Glutamatergic neuron (in vitro differentiated cells): ENCODE data around the gene KTN1. TPM values are rescaled to one million over a fixed set of nuclear protein-coding genes. Genes with fewer than 3 reads are reported as not detected.
A peak's percentile ranks its signal among the peaks of the same experiment; 100 is the strongest.

Source experiments
- DNase-seq: peaks from one replicate; pipeline ENCODE4 v3.0.0; 2022
- H3K27ac Mint-ChIP-seq: one replicate; pipeline ENCODE4 v1.8.0; 2020; ENCODE audit warnings: mild to moderate bottlenecking, mixed read lengths, inconsistent platforms; ENCODE audit not compliant: unreplicated experiment
- H3K27me3 Mint-ChIP-seq: one replicate; pipeline ENCODE4 v1.8.0; 2020; ENCODE audit warnings: mild to moderate bottlenecking, moderate library complexity, mixed read lengths, inconsistent platforms; ENCODE audit not compliant: unreplicated experiment
- H3K36me3 Mint-ChIP-seq: one replicate; pipeline ENCODE4 v1.8.0; 2020; ENCODE audit warnings: mild to moderate bottlenecking, mixed read lengths, inconsistent platforms; ENCODE audit not compliant: unreplicated experiment
- H3K4me1 Mint-ChIP-seq: one replicate; pipeline ENCODE4 v1.8.0; 2020; ENCODE audit warnings: mild to moderate bottlenecking, low read depth, mixed read lengths, inconsistent platforms; ENCODE audit not compliant: unreplicated experiment
- H3K4me3 Mint-ChIP-seq: one replicate; pipeline ENCODE4 v1.8.0; 2020; ENCODE audit warnings: mild to moderate bottlenecking, mixed read lengths, inconsistent platforms; ENCODE audit not compliant: unreplicated experiment
- H3K9me3 Mint-ChIP-seq: one replicate; pipeline ENCODE4 v1.8.0; 2020; ENCODE audit warnings: mild to moderate bottlenecking, moderate library complexity, mixed read lengths, inconsistent platforms; ENCODE audit not compliant: unreplicated experiment
- CTCF ChIP-seq: fragments of 200-600 bp; sonication (generic); IDR thresholded peaks from one replicate; pipeline ENCODE4 v1.5.0; 2021; ENCODE audit not compliant: partially characterized antibody, unreplicated experiment
- total RNA-seq: library from RNA; stranded (reverse); fragmentation: NEBNext Ultra II Directional; extraction: Animal tissue kit (Norgen Biotek cat#: 25700); gene quantifications from one replicate; pipeline ENCODE4 v1.2.1, GENCODE V29; 2021; ENCODE audit not compliant: unreplicated experiment

KTN1 gene
- total RNA-seq, 1 donor from 2014 or later: 108 TPM

GRCh38 chr14:55535516-55536203 lies 44.3 kb upstream of the KTN1 start:
- Mint-ChIP-seq H3K4me1 (peaks cover 15% of the 10 kb centered on the region), H3K4me3 (no peak overlapping the region), H3K36me3 (peaks cover 8% of the 10 kb centered on the region), H3K27ac (peak overlapping the region; percentile 12), H3K9me3 (peaks cover 6% of the 10 kb centered on the region), H3K27me3 (peaks cover 9% of the 10 kb centered on the region)
- DNase-seq: no peak
- TF ChIP-seq CTCF: no peak

GRCh38 chr14:55536204-55536708 lies 43.8 kb upstream of the KTN1 start:
- Mint-ChIP-seq H3K4me1 (peaks cover 15% of the 10 kb centered on the region), H3K36me3 (peaks cover 8% of the 10 kb centered on the region), H3K27me3 (peaks cover 9% of the 10 kb centered on the region), H3K27ac (no peak overlapping the region), H3K4me3 (no peak overlapping the region), H3K9me3 (peaks cover 6% of the 10 kb centered on the region)
- no peak for TF ChIP-seq CTCF
- DNase-seq: no peak

DNA sequence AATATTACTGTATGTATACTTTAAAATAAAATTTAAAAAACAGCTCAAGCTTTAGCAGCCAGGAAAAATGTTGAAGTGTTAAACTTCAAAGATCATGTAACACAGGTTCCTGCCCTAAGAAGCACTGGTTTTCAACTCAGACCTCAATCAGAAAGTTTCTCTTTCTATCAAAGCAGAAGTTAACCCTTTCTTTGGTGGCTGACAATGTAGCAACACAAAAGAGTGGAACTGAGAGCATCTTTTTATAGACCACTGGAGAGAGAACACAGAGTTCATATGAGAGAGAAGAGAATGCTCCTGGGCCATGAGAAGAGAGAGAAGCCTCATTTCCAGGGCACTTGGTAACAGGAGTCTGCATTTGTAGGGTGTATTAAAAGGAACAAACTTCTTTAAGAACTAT lies 42.2 kb upstream of the KTN1 start:
- no peak for TF ChIP-seq CTCF
- H3K27me3 Mint-ChIP-seq: peaks cover 8% of the 10 kb centered on the region
- peaks cover 4% of the 10 kb centered on the region for H3K9me3 Mint-ChIP-seq
- DNase-seq: no peak
- no peak overlapping the region for H3K4me3 Mint-ChIP-seq
- H3K4me1 Mint-ChIP-seq: peaks cover 15% of the 10 kb centered on the region
- no peak overlapping the region for H3K27ac Mint-ChIP-seq
- H3K36me3 Mint-ChIP-seq: peaks cover 8% of the 10 kb centered on the region

GRCh38 chr14:55539975-55540374 lies 40.0 kb upstream of the KTN1 start:
- Mint-ChIP-seq H3K4me3 (no peak overlapping the region), H3K36me3 (peaks cover 8% of the 10 kb centered on the region), H3K27me3 (peaks cover 3% of the 10 kb centered on the region), H3K27ac (no peak overlapping the region), H3K9me3 (peaks cover 2% of the 10 kb centered on the region), H3K4me1 (peaks cover 2% of the 10 kb centered on the region)
- no peak for DNase-seq
- TF ChIP-seq CTCF: no peak
